PFSK-1 (cell line): ENCODE data around the gene TAF11L11.
"Not testable (repeated sequence)": the region's sequence is repeated elsewhere in the genome, so short reads cannot be mapped to it uniquely, and the experiment has no call there.

Experiments used
- FOXP2 ChIP-seq: optimal IDR thresholded peaks from 2 replicates; pipeline ENCODE3; 2011; ENCODE audit warnings: borderline replicate concordance, control low read depth, inconsistent platforms; ENCODE audit not compliant: insufficient read depth; ENCODE audit errors: extremely low read length, extremely low read depth
- POLR2AphosphoS5 ChIP-seq: IDR thresholded peaks from 2 replicates; pipeline ENCODE4 v1.6.1; 2012; ENCODE audit warnings: low read depth, mild to moderate bottlenecking, control low read depth, low read length, moderate library complexity
- REST ChIP-seq, 2 experiments: IDR thresholded peaks; 2 replicates each; pipeline versions ENCODE4 v1.6.1 to v1.8.0; 2011 to 2012; ENCODE audit warnings: low read depth in 2 of 2, low read length in 2 of 2, control low read depth in 1 of 2, inconsistent platforms in 1 of 2, mild to moderate bottlenecking in 1 of 2, moderate library complexity in 1 of 2; ENCODE audit not compliant: insufficient read depth in 1 of 2
- SIN3A ChIP-seq: IDR thresholded peaks from 2 replicates; pipeline ENCODE4 v1.6.1; 2012; ENCODE audit warnings: mild to moderate bottlenecking, low read length, moderate library complexity, borderline replicate concordance; ENCODE audit not compliant: insufficient read depth
- TAF1 ChIP-seq: IDR thresholded peaks from 2 replicates; pipeline ENCODE4 v1.6.1; 2012; ENCODE audit warnings: low read length, control low read depth, borderline replicate concordance; ENCODE audit not compliant: insufficient read depth

- TF ChIP-seq FOXP2; POLR2AphosphoS5; TAF1; REST (IDR thresholded peaks at IDR 0.05; ENCODE audit: insufficient read depth in 1 of 2, low read depth in 2 of 2, low read length in 2 of 2); SIN3A: not testable (repeated sequence)
Measured at GRCh38 chr5:17631788-17632187, 27.8 kb downstream of the TAF11L11 start, which contains the start of gene TAF11L13.
